GM21737 (cell line): ENCODE measurements around the gene JPH3.

Source experiments
- ATAC-seq: cut with Tn5 transposase; IDR thresholded peaks from one replicate; pipeline ENCODE4 v1.9.1; 2021; ENCODE audit warnings: mild to moderate bottlenecking, moderate library complexity; ENCODE audit not compliant: unreplicated experiment

JPH3 gene

GRCh38 chr16:87602001-87602775 is at the start of gene JPH3:
Gene JPH3, plus strand, starts transcription at chr16:87602508. Its CDS starts 639 bp downstream, at chr16:87603147.
- no peak for ATAC-seq

GRCh38 chr16:87552772-87553573 is 49.3 kb upstream of the JPH3 start:
- no peak for ATAC-seq

- ATAC-seq = no peak
Observed at GRCh38 chr16:87554754-87555427, 47.4 kb upstream of the JPH3 start.

GRCh38 chr16:87555647-87556046 is 46.7 kb upstream of the JPH3 start:
- no peak for ATAC-seq

- no peak for ATAC-seq
Observed at GRCh38 chr16:87556941-87557459, 45.3 kb upstream of the JPH3 start.

- ATAC-seq = no peak
Observed at GRCh38 chr16:87558682-87559081, 43.6 kb upstream of the JPH3 start.

GRCh38 chr16:87559945-87560344 is 42.4 kb upstream of the JPH3 start:
- no peak for ATAC-seq

- no peak for ATAC-seq
Observed at GRCh38 chr16:87560428-87561199, 41.7 kb upstream of the JPH3 start.

- ATAC-seq = no peak
Observed at GRCh38 chr16:87561200-87562105, 40.9 kb upstream of the JPH3 start.

- no peak for ATAC-seq
Observed at GRCh38 chr16:87562201-87562600, 40.1 kb upstream of the JPH3 start.

- ATAC-seq = no peak
Observed at GRCh38 chr16:87563022-87563421, 39.3 kb upstream of the JPH3 start.

GRCh38 chr16:87563714-87564523 is 38.4 kb upstream of the JPH3 start:
- ATAC-seq = no peak

- ATAC-seq = no peak
Observed at GRCh38 chr16:87564524-87564778, 37.9 kb upstream of the JPH3 start.

GRCh38 chr16:87569601-87570571 is 32.4 kb upstream of the JPH3 start:
- ATAC-seq = no peak

GRCh38 chr16:87570572-87570937 is 31.8 kb upstream of the JPH3 start:
- no peak for ATAC-seq

- ATAC-seq = no peak
Observed at GRCh38 chr16:87570938-87571867, 31.1 kb upstream of the JPH3 start.

GRCh38 chr16:87571868-87572244 is 30.5 kb upstream of the JPH3 start:
- no peak for ATAC-seq
